DMS153 treated with DMSO at 0.1 percent for 48 hours (cell line): ENCODE measurements around the gene RAPGEF5.
A peak's percentile ranks its signal among the peaks of the same experiment; 100 is the strongest.

Experiments
- DNase-seq: peaks from one replicate; lab custom pipeline; 2025; ENCODE audit not compliant: unreplicated experiment; lab: John Stamatoyannopoulos, UW

Gene RAPGEF5

DNA sequence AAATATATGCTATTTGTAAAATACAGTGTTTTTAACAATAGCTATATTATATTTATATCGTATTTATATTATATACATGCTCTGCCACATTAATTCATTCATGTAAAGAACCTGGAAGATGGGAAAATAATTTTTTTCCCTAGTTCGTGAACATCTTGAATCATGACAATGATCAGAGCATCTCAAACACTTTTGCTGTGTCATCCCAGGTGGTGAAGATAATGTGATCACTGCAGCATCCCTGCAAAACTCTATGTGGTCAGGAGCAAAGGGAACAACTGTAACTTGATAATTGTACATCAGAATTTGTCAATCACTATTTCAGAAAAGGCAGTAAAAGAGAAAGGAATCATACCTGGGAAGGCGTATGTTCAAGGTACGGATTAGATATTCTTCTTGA lies 39.3 kb downstream of the RAPGEF5 start:
- no peak for DNase-seq

DNA sequence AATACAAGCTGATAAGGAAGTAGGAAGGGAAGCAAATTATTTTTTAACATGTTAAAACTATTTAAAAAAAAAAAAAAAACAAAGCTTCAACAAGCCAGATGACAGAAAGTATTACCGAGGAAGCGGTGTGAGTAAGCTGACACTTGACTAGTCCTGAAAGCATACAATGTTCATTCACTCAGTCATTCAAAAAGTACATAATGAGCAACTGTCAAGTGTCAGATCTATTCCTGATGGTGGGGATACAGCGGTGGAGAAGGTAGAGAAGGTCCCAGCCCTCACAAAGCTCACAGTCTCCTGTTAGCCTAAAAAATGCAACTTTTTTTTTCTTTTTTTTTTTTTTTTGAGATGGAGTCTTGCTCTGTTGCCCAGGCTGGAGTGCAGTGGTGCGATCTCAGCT lies 40.0 kb downstream of the RAPGEF5 start:
- no peak for DNase-seq

DNA sequence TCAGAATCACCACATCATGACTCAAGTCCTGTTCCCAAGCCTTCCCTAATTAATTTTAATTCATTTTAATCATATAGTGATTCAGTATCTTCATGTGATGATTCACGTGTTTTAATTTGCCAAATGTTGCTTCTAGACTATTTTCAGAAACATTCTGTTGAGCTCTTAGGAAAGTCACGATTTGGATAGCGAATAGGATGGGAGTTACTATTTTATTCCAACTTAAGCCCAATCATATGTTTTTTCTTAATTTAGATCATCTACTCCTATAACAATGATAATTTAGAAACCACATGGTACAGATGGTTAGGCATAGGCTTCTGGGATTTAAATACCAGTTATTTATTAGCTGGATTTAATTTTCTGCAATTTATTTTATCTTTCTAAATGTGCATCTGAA lies 49.1 kb downstream of the RAPGEF5 start:
- DNase-seq: no peak

DNA sequence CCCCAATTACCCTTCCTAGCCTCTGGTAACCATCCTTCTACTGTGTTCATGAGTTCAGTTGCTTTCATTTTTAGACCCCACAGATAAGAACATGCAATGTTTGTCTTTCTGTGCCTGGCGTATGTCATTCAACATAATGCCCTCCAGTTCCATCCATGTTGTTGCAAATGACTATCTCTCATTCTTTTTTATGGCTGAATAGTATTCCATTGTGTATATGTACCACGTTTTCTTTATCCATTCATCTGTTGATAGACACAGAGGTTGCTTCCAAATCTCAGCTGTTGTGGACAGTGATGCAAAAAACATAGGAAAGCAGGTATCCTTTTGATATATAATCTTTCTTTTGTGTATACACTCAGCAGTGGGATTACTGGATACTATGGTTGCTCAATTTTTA lies 51.2 kb downstream of the RAPGEF5 start:
- DNase-seq: no peak

DNA sequence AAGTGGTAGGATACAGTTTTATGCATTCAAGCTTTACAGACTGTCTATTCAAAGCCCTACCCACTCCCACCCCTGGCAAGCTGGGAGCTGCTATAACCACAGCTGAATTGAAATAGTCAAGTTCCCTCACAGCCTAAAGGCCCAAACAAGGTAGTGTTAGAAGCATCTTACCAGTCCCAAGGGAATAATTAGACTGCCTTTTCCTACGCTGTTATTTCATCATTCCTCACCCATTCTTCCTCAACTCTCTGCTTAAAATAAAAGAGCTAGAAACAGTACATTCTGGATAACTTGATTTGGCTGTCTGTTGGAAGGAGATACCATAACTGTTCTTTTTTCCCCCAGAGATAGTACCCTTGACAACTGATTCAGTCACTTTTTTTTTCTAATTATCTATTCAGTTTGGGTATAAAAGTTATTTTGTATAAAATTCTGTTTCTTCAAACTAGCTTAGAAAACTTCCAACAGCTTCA lies 54.0 kb downstream of the RAPGEF5 start:
- no peak for DNase-seq

DNA sequence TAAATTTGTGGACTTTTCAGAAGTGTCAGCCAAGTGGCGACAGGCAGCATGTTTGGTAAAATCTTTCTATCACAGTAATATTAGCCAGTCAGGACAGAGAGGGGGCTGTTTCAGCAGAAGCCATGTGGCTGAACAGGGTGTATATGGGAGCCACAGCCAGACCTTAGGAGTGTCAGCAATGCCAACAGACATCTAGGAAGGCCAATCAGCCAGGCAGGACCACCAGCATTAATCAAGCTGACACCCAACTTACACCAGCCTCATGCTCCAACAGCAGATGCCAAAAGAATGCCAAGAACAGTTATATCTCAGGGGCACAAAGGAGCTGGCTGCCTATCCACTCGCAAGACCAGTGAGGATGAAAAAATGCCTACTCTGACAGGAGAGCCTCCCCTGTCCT lies 54.8 kb downstream of the RAPGEF5 start:
- DNase-seq: no peak

DNA sequence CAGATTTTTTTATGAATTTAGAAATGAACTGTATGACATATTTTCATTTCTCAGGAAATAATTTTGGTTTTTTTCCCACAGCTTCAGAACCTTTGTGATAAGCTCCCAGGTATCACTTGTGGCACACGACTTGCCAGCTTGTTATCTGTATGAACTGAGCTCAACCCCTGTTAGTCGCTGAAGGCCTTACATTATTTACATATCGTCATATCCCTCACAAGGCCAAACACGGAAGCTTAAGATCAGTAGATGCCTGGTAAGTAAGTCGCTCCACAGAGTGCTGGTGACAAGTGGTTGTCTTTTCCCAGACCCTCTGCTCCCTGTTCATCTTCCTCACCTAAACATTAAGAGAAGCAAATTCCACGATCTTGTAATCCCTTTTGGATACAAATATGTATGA lies 55.2 kb downstream of the RAPGEF5 start:
- no peak for DNase-seq

DNA sequence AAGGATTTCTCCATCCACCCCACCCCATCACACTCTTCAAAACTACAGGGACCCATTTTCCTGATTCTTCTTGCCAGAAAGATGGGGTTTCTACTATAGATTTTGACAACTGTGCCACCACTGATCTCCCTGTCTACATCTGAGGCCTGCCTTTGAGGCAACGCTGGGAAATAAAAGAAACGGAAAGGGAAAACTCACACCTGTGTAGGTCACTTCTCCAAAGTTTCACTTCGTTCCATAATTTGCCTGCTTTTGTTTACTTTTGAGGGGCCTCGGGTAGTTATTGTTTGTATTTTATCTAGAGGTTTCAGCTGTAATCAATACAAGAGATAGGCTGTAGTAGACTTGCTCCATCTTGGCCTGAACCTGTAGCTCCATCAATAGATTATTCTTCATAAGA lies 56.1 kb downstream of the RAPGEF5 start:
- DNase-seq: no peak

DNA sequence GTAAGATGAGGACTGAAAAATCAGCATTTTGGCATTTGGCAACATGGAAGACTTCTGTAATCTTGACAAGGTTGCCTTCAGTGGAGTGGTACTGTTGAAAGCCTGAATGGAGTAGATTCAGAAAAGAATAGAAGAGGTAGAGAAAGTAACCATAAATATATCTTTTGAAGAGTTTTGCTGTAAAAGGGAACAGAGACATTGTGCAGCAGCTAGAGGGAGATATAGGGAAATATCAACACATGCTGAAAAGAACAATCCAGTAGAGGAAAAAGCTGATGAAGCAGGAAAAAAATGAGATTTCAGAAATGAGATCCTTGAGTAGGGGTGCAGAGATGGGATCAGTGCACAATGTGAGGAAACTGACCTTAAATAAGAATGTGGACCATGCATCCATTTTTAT lies 60.0 kb downstream of the RAPGEF5 start:
- DNase-seq: no peak

DNA sequence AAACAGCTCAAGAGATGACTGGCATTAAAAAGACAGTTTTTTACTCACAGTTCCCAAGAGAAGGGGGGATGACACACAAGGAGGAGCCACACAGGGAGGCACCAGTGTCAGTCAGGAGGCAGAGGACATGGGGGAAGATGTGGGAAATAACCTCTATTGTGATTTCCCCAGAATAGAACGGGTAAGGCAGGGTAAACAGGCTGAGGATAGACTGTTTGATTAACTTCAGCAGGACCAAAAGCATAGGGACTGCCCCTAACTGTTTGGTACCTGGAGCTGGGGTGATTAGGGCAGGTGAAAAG lies 60.7 kb downstream of the RAPGEF5 start:
- DNase-seq: no peak

DNA sequence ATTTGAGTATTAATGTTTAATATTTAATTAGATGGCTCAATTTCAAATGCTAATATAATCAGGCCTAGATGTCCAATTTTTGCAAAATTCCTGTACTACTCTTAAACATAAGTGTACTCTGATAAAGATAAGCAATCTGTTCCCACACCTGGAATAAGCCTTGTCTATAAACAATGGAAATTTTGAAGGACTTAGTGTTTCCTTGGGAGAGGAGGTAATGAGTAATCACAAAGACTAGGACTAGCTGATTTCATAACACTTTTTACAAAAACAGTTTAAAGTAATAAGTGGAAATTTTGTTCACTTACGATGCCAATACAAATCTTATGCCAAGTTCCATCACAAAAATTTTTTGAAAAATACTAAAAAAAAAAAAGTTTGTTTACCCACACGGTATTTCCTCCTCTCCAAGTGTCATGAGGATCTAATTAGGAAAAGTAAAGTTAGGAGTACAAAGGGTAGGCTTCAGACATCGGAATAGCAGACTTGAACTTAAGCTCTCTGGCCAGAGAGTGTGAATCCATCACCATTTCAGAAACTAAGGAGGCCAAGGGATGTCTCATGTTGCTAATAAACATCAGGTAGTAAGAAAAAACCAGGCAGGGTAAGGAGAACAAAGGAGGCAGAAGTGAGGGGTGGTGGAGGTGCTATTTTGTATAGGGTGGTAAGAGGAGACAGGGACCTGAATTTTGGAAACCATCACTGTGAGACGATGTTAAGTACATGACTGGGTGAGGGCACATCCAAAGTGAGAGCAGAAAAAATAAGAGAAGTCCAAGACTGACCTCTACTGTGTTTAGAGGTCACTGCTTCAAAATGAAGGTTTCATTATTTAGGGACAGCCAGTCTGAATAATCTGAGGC lies 61.3 kb downstream of the RAPGEF5 start:
- DNase-seq: no peak

DNA sequence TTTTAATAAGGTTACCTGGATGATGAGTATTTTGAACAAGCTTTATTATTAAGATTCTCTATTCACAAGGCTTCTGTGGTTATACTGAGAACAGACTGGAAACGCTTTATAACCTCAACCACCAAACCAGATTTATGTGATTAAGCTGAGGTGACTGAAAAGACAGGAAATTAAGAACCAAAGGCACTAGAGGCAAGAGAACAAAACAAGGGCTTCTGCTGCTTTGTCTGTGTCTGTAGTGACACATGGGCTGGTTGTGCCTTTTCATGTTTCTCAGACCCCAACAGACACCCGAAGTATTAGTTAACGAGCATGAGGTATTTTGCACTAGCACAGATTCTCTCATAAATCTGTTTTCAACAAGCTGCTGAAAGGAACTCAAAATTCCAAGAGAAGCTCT lies 64.4 kb downstream of the RAPGEF5 start:
- no peak for DNase-seq

DNA sequence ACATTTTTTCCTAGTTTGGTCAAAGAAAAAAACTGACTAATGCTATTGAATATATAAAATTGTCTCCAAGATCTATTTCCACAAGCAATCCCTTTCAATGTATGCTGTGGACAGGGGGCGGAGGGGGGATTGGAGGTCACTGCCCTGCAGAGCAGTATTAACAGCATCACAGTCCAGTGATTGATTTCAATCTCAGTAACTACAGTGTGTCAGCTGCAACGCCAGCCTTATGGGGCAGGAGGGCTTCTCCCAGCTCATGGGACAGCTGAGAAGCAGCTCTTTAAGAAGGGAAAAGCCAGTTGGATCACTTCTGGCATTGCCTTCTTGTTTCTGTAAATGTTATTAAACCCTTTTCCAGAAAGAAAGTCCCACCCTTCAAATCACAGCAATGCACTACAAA lies 65.0 kb downstream of the RAPGEF5 start:
- no peak for DNase-seq

DNA sequence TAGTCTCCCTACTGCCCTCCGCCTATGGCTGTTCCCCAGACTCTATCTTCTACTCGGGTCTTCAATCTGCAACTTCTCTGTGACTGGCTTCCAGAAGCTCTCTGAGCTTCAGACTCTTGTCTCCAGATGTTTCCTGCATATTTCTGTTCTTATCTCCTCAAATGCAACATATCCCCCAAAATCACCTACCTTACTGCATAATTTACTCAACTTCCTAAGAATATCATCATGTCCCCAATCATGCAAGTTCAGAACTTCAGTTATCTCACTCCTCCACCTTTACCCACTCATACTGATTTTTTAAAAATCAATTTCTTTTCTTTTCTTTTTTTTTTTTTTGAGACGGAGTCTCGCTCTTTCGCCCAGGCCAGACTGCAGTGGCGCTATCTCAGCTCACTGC lies 68.8 kb downstream of the RAPGEF5 start:
- DNase-seq: no peak

DNA sequence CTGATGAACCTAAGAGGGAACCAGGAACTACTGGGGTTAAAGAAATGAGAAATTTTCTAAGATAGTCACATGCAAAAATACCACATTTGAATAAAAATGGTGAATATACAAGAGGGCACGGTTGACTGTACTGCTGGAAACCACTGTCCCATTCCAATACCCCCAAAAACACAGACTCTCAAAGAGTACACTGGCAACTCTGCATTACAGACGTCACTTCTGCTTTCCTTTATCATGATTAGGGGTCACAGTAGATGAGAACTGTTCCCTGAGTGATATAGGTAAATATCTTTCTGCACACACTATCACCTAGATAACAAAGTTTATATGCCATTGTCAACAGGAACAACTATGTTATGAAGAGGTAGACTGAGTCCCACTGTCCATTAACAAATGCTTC lies 69.5 kb downstream of the RAPGEF5 start:
- no peak for DNase-seq

DNA sequence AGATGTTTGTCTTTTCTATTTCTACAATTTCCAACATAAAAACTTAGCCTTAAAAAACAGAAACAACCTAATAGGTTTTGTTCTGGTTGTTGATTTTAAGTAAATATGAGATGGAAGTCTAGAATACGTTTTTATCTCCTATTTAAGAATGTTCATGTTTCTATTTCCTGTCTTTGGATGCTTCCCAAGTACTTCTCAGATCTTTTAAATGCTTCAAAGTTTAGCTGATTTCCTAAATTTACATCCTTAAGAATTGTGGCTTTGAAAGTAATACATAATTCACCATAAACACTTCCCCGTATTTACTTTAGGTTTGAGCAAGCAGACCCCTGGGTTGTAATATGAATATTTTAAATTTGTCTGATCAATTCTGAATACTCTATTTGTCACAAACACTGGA lies 70.5 kb downstream of the RAPGEF5 start:
- DNase-seq: no peak

DNA sequence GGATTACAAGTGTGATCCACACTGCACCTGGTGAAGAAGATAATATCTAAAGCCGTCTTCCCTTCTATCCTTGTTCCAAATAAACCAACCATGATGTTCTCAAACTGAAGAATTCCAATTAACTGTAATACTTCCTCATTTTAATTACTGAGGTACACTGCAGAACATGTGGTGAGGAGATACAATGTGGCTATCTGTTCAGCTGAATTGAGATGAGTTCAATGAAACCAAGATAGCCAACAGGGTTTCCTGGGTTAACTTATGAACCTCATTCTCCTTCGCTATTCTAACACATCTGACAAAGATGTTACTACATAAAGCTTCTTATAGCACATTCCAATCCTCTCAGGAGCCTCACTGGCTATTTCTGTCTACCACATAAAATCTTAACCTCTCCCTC lies 75.5 kb downstream of the RAPGEF5 start:
- no peak for DNase-seq

DNA sequence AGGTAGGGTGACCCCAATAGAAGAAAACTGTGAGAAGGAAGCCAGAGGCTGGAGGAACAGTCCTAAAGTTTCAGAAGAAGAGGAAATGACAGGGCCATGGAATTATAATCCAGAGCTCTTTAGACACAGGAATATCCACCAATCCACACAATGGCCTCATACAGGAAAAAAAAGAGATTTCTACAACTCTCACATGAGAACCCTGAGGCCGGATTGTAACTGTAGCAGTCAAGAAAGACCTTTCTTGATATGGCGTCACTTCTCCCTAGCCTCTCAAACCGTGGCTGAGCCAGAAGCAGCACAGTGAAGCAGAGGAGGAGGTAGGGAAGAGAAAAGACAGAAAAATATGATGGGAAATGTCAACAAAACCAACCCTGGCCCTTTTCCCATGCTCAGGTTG lies 76.9 kb downstream of the RAPGEF5 start:
- no peak for DNase-seq

DNA sequence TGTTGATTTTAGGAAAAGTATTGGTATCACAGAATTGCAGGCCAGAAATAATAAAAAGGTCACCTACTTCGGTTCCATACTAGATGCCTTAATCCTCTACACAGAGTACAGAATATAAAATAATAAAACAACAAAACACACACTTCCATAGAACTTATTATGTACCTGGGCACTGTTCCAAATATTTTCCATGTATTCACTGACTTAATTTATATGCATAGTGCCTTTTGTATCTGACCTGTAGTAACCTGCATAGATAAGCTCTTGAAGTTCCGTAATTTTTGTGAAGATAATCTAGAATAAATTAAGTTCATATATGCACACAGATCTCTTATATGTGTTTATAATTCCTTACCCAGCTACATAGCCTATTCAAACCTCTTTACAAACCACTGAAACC lies 78.3 kb downstream of the RAPGEF5 start:
- DNase-seq: peak; percentile 10

DNA sequence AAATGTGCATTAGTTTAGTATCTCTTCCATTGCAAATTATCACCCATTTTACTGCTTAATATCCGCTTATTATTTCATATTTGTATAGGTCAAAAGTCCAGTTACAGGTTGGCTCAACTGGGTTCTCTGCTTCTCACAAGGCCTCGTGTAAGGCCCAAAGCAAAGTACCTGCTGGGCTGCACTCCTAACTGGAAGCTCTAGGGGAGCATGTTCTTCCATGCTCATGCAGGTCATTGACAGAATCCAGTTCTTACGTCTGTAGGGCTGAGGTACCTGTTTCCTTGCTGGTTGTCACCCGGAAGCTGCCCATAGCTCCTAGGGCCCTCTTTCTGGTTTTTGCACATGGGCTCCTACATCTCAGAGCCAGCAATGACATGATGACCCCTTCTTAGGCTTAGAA lies 79.6 kb downstream of the RAPGEF5 start:
- DNase-seq: no peak

DNA sequence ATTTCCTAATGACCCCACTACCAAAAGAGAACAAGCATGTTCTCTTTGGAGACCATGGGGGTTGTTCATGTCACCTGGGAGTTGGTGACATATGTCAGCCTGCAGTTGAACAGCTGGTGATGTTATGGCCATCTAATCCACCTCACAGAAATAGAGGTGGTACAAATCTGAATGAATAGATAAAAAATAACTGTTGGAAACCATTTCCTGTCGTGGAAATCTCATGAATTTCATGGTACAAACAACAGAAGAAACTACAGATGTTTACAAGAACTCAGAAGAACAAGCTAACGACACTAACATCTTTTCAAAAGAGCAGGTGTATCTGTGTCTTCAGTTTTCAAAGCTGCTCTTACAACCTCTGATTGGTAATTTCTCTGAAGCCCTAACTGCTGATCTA lies 81.3 kb downstream of the RAPGEF5 start:
- DNase-seq: no peak

DNA sequence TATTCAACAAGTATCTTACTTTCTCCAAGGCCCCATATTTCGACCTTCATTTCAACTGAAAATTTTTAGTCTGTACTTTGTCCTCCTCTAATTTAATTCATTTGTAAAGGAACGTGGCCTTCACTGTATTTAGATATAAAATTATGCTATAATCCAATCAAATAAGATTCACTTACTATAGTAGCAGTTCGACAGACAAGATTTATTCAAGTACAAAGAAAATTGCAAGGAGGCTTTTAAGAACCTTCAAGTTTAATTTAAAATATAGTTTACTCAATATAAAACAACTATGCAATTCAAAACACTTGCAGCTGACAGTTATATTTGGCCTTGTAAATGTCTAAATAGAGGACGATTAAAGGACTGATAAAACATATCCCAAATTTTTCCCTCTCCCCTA lies 85.6 kb downstream of the RAPGEF5 start:
- DNase-seq: no peak

DNA sequence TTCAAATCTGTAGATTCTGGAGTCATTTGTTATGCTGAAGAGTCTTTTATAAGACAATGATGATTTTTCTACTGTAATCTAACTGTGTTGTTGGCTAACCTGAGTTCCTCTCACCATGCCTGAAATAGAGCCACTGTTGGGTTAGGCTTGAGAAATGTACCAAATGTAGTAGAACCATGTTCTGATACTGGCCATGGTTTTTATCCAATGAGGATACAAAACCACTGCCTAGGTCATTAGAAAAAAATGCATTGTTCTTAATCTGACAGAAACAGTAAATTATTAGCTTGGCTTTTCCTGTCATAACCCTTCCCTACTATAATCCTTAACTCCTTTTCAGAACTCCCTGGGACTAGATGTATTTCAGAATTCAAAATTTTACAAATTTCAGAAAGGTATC lies 86.6 kb downstream of the RAPGEF5 start:
- DNase-seq: no peak
